ENCODE measurements around the gene MTIF3. TPM values are rescaled to one million over a fixed set of nuclear protein-coding genes. Genes with fewer than 3 reads are reported as not detected.

Gene MTIF3
- total RNA-seq, 1 donor from 2014 or later, result 40.9 TPM

Other genes starting within 250 kb of the MTIF3 start
- 660 TPM for gene RPL21, start 199.0 kb downstream of the MTIF3 start, total RNA-seq (ENCODE audit: insufficient read depth, low replicate concordance)
- gene RASL11A, start 179.7 kb downstream of the MTIF3 start, total RNA-seq (ENCODE audit: insufficient read depth, low replicate concordance), result 25.5 TPM
- gene GTF3A, start 25.9 kb downstream of the MTIF3 start, total RNA-seq (ENCODE audit: insufficient read depth, low replicate concordance), result 79.7 TPM
- gene LNX2, start 170.0 kb upstream of the MTIF3 start, total RNA-seq (ENCODE audit: insufficient read depth, low replicate concordance), result 5.3 TPM
- gene POLR1D, start 171.3 kb upstream of the MTIF3 start, total RNA-seq (ENCODE audit: insufficient read depth, low replicate concordance), result 111 TPM